OCI-LY3 (cell line): ENCODE results near the gene OR52N4.

Experiments
- H2AFZ ChIP-seq: fragments of 200-600, 300-600 bp; shearing (Covaris generic); 2 replicates; pipeline ENCODE4 v1.6.0; 2014; ENCODE audit warnings: antibody characterized with exemption, low read depth, low read length
- H3K27ac ChIP-seq: fragments of 200-600, 300-600 bp; sonication (generic); 2 replicates; pipeline ENCODE4 v1.5.1; 2014; ENCODE audit warnings: mild to moderate bottlenecking, low read length, moderate library complexity, mixed read lengths
- H3K27me3 ChIP-seq: fragments of 200-600, 300-600 bp; sonication (generic); 2 replicates; pipeline ENCODE4 v1.6.1; 2014; ENCODE audit warnings: low read depth, low read length, mixed read lengths
- H3K36me3 ChIP-seq: fragments of 200-600, 300-600 bp; sonication (generic); replicated peaks from 2 replicates; pipeline ENCODE3; 2014; ENCODE audit warnings: low read depth, low read length, mixed read lengths
- H3K4me1 ChIP-seq: fragments of 300-600, 200-600 bp; sonication (generic); 2 replicates; pipeline ENCODE4 v1.6.1; 2014; ENCODE audit warnings: low read length, mixed read lengths
- H3K4me2 ChIP-seq: fragments of 200-600, 300-600 bp; sonication (generic); 2 replicates; pipeline ENCODE4 v1.6.1; 2014; ENCODE audit warnings: low read length, mixed read lengths
- H3K4me3 ChIP-seq: fragments of 300-600, 200-600 bp; sonication (generic); 2 replicates; pipeline ENCODE4 v1.5.1; 2014; ENCODE audit warnings: antibody characterized with exemption, mild to moderate bottlenecking, low read length, moderate library complexity
- H3K79me2 ChIP-seq: fragments of 300-600, 200-600 bp; shearing (Covaris generic); 2 replicates; pipeline ENCODE4 v1.6.1; 2014; ENCODE audit warnings: mild to moderate bottlenecking, low read length, mixed read lengths
- H3K9ac ChIP-seq: fragments of 300-600, 200-600 bp; shearing (Covaris generic); 2 replicates; pipeline ENCODE4 v1.6.0; 2014; ENCODE audit warnings: mild to moderate bottlenecking, low read length, moderate library complexity
- H3K9me3 ChIP-seq: fragments of 200-600, 300-600 bp; shearing (Covaris generic); 2 replicates; pipeline ENCODE4 v1.6.1; 2014; ENCODE audit warnings: low read length, mixed read lengths; ENCODE audit not compliant: insufficient read depth
- H4K20me1 ChIP-seq: fragments of 200-600, 300-600 bp; sonication (generic); 2 replicates; pipeline ENCODE4 v1.6.1; 2016; ENCODE audit warnings: low read length, mixed read lengths; ENCODE audit not compliant: insufficient read depth
- CTCF ChIP-seq: fragments of 200-600, 300-600 bp; sonication (generic); IDR thresholded peaks from 2 replicates; pipeline ENCODE4 v1.5.1; 2014; ENCODE audit warnings: antibody characterized with exemption, low read length, low read depth
- EZH2phosphoT487 ChIP-seq: fragments of 200-600 bp; shearing (Covaris generic); IDR thresholded peaks from 2 replicates; pipeline ENCODE4 v1.6.1; 2018; ENCODE audit warnings: antibody characterized with exemption, mixed run types, low read depth

The OR52N4 gene

GRCh38 chr11:5719703-5720495 is 34.1 kb upstream of the OR52N4 start:
- Histone ChIP-seq H3K4me2 (no peak overlapping the region), H3K4me1 (no peaks in the 10 kb centered on the region), H3K27me3 (peaks cover 14% of the 10 kb centered on the region), H4K20me1 (no peaks in the 10 kb centered on the region), H3K36me3 (no peaks in the 10 kb centered on the region), H3K27ac (no peak overlapping the region), H3K9me3 (no peaks in the 10 kb centered on the region), H3K4me3 (no peak overlapping the region), H2AFZ (no peak overlapping the region), H3K9ac (no peak overlapping the region), H3K79me2 (no peaks in the 10 kb centered on the region)
- no peak for TF ChIP-seq EZH2phosphoT487
- TF ChIP-seq CTCF: no peak

GRCh38 chr11:5722622-5723021 is 31.4 kb upstream of the OR52N4 start:
- H3K9ac ChIP-seq: no peak overlapping the region
- no peaks in the 10 kb centered on the region for H3K36me3 ChIP-seq
- H4K20me1 ChIP-seq: no peaks in the 10 kb centered on the region
- H3K4me2 ChIP-seq: no peak overlapping the region
- TF ChIP-seq CTCF (no peak), EZH2phosphoT487 (no peak)
- no peaks in the 10 kb centered on the region for H3K4me1 ChIP-seq
- no peaks in the 10 kb centered on the region for H3K9me3 ChIP-seq
- H3K79me2 ChIP-seq: no peaks in the 10 kb centered on the region
- no peak overlapping the region for H3K4me3 ChIP-seq
- peaks cover 24% of the 10 kb centered on the region for H3K27me3 ChIP-seq
- H3K27ac ChIP-seq: no peak overlapping the region
- H2AFZ ChIP-seq: no peak overlapping the region

GRCh38 chr11:5726351-5726750 is 27.7 kb upstream of the OR52N4 start:
- H2AFZ ChIP-seq: no peak overlapping the region
- no peak overlapping the region for H3K9ac ChIP-seq
- no peak overlapping the region for H3K4me3 ChIP-seq
- TF ChIP-seq CTCF (no peak), EZH2phosphoT487 (no peak)
- no peaks in the 10 kb centered on the region for H3K9me3 ChIP-seq
- H3K27me3 ChIP-seq: peaks cover 27% of the 10 kb centered on the region
- no peak overlapping the region for H3K27ac ChIP-seq
- H4K20me1 ChIP-seq: no peaks in the 10 kb centered on the region
- H3K4me2 ChIP-seq: no peak overlapping the region
- H3K79me2 ChIP-seq: no peaks in the 10 kb centered on the region
- no peaks in the 10 kb centered on the region for H3K36me3 ChIP-seq
- no peaks in the 10 kb centered on the region for H3K4me1 ChIP-seq

- H3K4me2 ChIP-seq: no peak overlapping the region
- TF ChIP-seq EZH2phosphoT487: no peak
- TF ChIP-seq CTCF: no peak
- H3K27ac ChIP-seq: no peak overlapping the region
These were observed 26.4 kb upstream of the OR52N4 start for GRCh38 chr11:5727691-5728090.

More at GRCh38 chr11:5727691-5728090, 26.4 kb upstream of the OR52N4 start:
- no peaks in the 10 kb centered on the region for H3K9me3 ChIP-seq
- no peaks in the 10 kb centered on the region for H4K20me1 ChIP-seq
- H2AFZ ChIP-seq: no peak overlapping the region
- H3K36me3 ChIP-seq: no peaks in the 10 kb centered on the region
- H3K4me1 ChIP-seq: no peaks in the 10 kb centered on the region
- H3K27me3 ChIP-seq: peaks cover 34% of the 10 kb centered on the region
- no peak overlapping the region for H3K4me3 ChIP-seq
- H3K9ac ChIP-seq: no peak overlapping the region
- H3K79me2 ChIP-seq: no peaks in the 10 kb centered on the region
